ENCODE measurements around the gene RBM18.

The RBM18 gene

DNA sequence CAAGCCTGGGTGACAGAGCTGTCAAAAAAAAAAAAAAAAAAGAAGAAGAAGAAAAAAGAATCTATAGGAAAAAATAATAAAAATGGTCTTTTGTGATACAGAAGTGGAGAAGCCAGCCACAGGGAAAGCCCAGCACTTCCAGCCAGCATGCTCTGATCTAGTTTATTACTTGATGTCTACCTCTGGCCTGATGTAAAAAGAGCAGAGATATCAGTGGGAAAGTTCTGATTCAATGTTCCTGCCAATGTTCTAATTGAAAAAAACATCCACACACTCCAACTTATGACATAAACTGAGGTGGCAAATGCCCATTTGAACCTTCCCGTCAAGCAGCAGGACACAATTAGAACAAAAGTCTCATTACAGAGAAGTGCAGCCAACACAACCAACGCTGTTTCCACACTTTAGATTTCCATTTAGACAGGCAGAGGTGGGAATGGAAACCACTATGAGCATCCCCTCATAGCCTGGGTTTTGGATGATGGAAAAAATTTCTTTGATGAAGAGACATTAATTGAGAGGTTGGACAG is 5.7 kb downstream of the RBM18 start:
- no peak for DNase-seq (ENCODE audit: low read depth in 2 of 2)

DNA sequence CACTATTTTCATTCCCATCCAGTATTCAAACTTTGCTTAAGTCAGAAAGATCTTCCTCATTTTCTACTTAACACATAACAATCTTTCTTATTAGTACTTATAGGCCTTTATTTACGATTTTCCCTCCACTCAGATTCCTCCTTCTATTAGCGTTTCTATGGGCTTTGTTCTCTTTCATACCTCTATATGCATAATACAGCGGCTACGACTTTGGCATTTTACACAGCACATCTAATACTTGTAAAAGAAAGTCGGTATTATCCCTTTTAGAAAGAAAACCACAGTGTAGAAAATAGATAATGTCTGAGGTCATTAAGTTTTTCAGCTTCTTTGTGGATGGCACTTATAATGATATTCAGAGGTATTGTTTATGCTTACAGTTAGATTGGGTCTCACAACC is 8.4 kb downstream of the RBM18 start:
- DNase-seq (ENCODE audit: low read depth in 2 of 2) = no peak

DNA sequence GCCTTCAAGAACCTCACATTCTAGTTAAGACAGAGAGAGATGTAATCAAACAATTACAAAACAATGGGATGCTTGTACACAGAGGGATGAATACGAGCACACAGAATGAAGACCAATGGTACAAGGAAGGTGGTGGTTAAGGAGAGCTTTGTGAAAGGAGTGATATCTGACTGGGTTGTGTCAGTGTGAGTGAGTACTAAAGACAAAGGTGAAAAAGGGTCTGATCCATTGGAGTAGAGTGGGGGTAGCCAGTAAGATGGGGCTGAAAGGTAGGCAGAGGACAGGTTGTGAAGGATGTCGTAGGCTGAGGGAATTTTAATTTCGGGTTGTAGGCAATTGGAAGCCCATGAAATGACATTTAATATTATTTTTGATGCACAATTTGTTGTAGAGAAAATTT is 9.9 kb downstream of the RBM18 start:
- DNase-seq (ENCODE audit: low read depth in 2 of 2) = no peak

DNA sequence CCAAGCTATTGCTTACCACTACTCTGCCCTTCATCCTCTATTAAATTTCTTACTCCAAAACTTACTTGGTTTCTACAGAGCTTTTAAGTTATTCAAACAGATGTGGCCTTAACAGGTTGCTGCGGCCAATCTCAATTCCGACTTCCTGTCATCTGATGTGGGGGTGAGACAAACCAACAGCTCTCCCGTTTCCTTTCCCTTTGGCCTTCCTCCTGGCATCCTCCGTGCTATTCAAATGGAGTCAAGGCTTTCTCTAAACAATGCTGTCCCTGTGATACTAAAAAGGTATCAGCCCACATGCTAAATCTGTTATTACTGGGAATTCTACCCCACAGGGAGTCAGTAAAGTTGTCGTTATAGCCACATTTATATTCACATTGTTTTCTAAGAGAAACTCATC is 11.8 kb downstream of the RBM18 start:
- DNase-seq (ENCODE audit: low read depth in 2 of 2) = no peak

DNA sequence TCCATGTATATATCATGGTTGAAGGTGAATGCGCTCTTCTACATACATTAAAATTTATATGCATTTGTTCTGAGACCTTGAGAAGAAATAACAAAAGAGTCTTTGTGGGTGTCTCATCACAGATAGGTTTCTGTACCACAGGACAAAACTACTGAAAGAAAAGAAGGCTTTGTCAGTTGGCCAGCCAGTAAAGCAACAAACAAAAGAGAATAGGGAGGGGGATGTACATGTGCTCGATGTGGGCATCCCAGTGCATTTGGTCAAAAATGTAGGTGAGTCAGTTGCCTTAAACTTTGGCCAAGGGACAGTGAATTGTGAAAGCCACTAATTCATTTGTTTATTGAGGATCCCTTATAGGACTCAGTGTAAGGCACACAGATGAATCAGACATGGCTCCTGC is 13.3 kb downstream of the RBM18 start:
- DNase-seq (ENCODE audit: low read depth in 2 of 2) = no peak

DNA sequence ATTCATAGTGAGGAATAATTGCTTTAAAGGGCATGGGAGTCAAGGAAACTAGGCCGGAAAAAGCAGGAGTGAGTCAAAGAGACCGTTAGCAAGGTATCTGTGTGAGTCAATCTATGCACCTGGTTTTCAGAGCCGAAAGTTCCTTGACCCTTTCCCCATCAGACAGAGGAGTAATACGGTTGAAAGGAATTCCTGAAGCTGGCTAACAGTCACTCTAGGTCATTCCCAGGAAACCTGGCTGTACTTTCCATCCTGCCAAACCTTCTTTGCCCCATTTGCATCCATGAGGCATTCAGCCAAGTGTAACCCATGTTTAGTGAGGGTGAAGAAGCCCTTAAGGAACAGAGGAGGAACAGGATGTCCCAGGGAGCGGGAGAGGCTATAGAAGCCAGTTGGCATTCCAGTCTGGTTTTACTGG is 16.2 kb downstream of the RBM18 start:
- no peak for DNase-seq (ENCODE audit: low read depth in 2 of 2)

DNA sequence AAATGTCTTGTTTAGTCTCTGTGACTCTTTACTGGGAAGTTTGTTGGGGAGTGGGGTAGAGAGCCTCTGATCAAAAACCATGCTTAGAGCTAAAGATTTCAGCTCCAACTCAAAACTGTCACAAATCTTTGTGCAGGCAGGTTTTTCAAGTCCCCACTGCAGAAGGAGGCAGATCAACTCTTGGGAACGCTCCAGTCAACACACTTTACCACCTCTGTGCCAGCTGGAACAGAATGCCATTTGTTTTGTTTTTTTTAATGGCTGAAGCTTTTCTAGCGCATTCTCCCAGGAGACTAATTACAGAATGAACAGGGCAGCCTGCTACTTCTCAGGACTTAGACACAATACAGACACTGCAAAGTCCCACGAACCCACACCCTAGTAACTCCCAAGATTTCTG is 18.0 kb downstream of the RBM18 start:
- no peak for DNase-seq (ENCODE audit: low read depth in 2 of 2)

DNA sequence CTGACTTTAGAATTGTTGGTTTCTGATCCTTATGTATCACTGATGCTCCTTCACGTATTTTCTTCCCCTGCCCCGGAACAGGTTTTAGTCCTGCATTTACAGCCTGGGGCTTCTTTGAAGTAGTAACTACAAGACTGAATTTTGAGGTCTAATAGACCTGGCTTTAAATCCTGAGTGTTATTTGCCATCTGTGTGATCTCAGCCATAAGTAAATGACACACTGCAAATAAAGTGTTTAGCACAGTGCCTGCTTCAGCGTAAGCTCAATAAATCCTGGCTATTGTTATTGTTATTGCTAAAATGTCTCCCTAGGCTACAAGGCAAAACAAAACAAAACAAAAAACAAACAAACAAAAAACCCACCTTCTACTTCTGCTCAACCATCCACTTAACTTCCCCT is 20.3 kb downstream of the RBM18 start:
- no peak for DNase-seq (ENCODE audit: low read depth in 2 of 2)

DNA sequence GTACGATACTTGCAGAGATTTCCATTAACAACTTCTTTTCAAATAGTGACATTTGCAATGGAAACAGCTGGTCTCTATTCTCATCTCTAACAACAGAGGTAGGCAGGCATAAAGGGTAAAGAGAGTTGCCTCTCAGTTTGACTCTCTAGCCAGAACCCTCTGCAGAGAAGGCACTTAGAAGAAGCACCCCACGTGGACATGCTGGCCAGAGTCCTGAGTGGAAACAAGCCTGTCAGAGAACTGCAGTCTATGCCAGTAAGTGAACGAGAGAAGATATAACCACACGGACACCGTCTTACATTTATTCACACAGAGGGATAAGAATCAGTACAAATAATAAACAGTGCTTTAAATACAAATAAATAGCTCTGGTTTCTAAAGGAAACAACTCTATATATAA is 24.9 kb downstream of the RBM18 start:
- DNase-seq (ENCODE audit: low read depth in 2 of 2) = no peak

DNA sequence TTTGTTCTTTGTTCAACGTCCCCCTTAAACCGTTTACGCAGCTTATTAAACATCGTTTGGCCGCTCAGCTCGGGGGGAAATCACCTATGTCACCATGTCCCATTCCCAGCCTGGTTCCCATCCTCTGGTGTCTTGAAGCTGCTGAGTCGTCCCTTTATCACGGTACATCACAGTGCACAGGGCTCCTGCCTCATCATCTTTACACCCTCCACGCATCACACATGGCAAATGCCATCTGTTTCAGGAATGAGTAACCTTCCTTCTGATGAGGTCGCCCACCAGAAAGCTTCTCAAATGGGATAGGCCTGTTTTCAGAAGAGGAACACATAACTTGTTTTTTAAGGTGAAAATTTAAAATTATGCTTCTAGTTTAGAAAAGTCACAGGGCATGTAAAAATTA is 28.0 kb downstream of the RBM18 start:
- DNase-seq (ENCODE audit: low read depth in 2 of 2) = no peak

DNA sequence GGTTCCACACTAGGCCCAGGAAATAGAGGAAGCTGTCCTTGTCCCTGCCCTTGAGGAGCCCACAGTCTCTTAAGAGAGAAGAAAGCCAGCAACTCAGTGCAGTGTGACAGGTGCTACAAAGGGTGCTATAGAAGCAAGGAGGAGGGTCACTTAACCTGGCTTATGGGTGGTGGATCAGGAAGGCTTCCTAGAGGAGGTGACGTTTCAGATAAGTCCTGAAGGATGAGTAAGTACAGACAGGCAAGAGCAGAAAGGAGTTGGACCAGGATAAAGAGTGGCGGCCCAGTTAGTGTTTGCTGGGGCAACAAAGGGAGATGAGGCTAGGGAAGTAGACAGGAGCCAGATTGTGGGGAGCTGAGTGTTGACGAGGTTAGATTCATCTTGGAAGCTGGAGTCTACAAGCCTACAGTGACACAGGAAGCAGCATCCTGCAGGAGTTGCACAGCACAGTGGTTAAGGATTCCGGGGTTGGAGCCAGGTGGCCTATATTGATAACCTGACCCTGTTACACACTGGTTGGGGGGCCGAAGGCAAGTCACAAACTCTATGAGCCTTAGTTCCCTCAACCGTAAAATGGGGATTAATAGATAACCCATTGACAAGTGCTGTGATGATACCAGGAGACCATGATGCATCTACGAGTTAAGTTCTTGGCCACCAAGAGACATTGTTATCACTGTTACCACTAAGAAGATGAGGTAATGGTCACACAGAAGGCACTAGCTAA is 30.5 kb downstream of the RBM18 start:
- DNase-seq (ENCODE audit: low read depth in 2 of 2) = no peak

DNA sequence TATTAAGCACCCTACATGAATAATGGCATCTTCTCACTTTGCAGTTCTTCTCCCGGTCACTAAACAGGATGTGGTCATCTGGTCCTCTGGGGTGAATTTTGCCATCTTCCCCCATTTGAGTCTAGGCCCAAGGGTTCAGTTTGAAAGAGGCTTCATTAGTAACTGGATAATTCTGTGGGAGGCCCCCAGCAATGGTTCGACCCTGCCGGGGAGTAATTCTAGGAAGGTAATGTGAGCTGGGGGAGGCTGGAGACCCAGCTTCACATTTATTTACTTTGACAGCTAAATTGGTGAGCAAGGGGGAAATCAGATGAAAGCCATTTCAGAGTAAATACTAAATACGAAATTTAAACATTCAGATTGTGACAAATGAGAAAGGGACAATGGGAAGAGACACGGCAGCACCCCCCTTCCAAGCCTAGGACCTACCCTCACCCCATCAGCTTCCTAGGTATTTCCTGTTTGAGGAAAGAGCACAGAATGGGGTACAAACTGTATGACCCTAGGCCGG is 31.8 kb downstream of the RBM18 start:
- no peak for DNase-seq (ENCODE audit: low read depth in 2 of 2)

DNA sequence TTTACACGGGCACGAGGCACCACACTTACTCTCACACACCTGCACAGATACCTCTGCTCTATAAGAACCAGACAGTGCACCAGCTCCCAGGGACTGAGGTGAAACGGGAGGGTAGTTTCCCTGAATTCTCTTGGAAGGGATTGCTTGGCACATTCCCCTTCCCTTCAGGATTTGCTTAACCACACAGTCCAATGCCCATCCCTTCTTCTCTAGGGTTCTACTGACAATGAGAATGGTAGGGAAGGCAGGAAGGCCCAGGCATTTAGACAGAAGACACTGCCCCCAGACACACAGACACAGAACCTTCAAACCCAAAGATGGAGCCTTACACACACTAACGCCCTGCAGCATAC is 35.2 kb downstream of the RBM18 start:
- DNase-seq (ENCODE audit: low read depth in 2 of 2) = no peak

DNA sequence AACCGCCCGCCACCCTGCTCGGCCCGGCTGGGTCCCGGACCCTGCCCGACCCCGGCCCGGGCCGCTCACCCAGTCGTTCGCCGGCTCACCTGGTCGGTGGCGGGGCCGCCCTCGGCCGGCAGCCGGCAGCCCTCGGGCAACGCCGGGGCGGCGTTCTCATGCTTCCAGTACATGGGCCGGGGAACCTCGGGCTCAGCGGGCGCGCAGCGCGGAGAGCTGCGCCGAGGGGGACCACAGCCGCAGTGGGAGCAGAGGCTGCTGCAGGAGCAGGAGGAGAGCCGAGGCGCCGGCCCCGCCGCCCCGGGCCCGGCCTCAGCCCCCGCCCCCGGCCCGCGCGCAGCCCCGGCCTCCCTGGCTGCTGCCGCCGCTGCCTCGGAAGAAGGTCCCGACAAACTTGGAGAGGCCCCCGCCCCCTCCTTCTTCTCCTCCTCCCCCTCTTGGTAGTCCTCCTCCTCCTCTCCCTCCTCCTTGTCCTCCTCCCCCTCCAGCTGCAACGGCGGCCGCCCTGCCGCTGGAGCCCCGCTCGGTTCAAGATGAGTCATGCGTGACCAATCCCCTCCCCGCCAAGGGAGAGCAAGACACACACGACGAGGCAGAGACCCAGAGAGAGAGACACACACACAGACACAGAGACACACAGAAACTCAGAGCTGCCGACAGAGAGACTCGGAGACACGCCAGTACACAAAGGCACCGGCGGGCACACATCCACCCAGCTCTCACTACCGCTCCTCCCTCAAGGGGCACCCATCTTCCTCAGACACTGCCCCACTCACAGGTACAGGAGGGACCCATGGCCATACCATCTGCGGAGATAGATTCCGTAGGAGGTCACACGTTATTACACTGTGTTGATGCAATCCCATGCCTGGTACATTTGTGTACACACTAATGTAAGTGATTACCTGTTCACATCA is 35.8 kb downstream of the RBM18 start, which contains the start of gene LHX6:
TSS of gene LHX6 (minus strand) at position 390 of the 917 bp plus-strand sequence. CDS start at position 173, 217 bp downstream.
- DNase-seq (ENCODE audit: low read depth in 2 of 2) = no peak

DNA sequence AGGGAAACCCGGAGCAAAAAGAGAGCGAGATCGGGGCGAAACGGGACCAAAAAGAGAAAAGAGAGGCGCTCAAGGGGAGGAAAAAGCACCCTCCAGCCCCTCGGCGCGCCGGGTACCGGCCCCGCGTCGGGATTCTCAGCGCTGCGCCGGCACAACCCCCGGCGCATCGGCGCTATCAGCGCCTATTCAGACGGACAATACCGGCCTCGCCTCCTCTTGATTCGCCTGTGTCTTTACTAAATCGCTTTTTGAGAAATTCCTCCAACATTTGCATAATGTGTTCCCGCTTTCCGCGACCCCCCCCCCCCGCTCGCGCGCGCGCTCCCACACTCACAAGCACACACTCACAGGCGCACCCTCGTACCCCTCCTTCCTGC is 36.5 kb downstream of the RBM18 start:
- no peak for DNase-seq (ENCODE audit: low read depth in 2 of 2)

DNA sequence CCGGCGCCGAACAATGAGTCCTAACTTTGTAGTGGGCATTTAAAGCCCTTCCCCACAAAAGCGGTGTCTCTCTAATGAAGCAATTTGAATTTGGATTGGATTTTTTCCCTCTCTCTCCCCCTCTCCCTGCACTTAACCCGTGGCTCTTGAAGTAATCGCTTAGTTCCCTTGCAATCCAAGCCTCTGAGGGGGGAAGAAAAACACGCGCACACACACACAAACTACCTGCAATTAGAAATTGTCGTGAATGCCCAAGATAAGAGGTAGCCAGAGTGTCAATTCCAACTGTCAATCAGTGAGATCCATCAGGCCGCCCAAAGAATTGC is 37.1 kb downstream of the RBM18 start:
- DNase-seq (ENCODE audit: low read depth in 2 of 2) = no peak

DNA sequence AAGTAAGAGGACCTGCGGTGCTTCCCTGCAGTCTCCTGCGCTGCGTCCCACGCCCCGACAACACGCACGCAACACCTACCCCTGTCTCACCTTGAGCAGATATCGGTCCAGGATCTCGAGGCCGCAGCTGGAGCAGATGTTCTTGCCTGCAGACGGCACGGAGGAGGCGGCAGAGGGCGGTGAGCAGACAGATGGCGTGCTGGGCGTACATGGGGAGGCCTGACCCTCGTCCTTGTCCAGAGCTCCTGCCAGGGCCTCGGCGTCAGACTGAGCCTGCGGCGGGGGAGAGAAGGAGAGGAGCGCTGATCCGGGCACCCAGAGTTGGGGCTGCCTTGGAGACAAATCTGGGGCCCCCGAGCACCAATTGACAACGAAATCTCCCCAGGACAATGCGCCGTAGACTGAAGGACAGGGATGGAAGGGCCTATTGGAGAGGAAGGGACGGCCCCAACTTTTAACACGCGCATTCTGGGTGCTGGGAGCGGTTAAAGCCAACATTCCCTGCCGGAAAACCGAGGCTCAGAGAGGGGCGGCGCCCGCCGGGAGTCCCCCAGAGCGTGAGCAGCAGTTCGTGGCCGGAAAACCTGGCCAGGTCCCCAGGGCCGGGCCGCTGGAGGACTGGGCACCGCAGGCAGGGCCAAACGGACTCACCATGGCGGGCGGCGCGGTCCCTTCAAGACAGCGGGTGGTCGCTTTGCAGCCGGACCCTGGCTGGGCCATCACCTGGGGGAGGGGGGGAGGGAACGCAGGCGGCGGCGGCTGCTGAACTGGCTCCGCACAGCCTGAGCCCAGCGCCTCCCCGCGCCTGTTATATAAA is 37.7 kb downstream of the RBM18 start:
- DNase-seq (ENCODE audit: low read depth in 2 of 2) = no peak

DNA sequence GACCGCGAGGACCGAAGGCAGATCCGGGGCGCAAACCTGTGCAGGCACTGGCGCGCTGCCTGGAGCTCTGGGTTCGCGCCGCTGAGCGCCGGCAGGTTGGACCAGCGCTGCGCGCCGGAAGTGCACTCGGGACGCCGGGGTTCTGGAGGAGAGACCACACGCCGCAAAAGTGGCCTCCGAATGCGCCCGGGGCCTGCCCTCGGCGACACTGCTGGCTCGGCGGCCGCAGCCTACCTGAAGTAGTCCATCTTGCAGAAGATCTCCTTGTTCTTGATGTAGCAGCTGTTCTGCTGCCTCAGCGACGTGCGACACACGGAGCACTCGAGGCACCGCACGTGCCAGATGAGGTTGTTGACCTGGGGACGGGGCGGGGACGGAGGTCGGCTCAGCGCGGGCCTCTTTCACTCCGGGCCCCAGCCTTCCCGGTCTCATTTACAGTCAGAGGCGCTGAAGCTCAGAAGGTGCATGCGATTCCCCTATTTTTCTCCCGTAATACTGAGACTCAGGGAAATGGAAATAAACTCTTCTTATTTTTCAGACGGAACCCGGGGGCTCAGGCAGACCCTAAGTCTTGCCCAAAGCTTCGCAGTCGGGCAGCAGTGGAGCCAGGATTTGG is 38.4 kb downstream of the RBM18 start:
- DNase-seq (ENCODE audit: low read depth in 2 of 2) = no peak

DNA sequence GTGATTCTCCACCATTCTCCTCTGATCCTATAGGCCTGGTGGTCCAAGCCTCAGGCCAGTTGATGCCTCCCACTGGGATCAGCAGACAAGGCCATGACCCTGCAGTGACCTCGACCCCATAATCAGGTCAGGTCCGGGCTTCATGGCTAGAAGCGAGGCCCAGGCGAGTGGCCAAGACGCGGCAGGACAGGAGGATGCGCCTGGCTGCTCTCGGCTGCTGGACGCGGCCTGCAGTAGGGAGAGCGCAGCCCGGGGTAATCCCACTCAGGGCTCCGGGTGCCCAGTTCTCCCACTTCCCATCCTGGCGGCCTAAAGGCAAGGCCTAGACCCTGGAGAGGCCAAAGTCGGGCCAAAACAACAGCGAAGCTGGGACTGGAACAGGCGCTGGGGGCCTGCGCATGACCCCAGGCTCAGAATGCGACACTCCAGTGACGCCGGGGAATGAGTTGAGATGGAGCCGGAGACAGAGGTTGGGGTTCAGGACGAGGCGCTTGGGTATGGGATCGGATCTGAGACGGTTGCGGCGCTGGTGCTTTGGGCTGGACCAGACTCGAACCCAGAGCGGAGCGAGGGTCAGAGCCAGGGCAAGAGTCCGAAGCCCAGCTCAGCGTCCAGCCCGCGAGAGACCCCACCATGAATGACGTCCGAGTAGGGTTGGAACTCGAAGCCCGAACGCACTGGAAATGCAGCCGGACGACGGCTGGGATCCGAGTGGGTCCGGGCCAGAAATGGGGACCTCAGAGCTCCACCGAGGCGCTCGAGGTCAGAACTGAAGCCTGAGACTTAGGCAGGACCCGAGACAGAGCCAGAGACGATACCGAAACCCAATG is 39.1 kb downstream of the RBM18 start:
- DNase-seq (ENCODE audit: low read depth in 2 of 2) = no peak

DNA sequence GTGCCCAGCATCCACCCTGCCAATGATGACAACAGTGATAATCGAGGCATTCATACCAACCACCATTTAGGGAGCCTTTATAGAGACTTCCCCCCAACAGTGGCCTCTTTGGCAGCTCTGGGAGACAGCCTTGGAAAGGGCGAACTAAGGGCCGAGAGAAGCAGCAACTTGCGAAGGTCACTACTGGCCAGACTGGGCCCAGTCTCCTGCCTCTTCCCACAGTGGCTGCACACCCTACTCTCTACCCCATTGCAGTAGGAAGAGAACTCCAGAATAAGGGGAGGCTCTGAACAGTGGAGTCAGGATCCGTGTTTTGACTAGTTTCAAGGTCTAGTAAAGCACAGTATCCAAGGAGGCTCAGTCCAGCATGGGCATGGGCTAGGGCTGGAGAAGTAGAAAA is 41.2 kb downstream of the RBM18 start:
- DNase-seq (ENCODE audit: low read depth in 2 of 2) = no peak

DNA sequence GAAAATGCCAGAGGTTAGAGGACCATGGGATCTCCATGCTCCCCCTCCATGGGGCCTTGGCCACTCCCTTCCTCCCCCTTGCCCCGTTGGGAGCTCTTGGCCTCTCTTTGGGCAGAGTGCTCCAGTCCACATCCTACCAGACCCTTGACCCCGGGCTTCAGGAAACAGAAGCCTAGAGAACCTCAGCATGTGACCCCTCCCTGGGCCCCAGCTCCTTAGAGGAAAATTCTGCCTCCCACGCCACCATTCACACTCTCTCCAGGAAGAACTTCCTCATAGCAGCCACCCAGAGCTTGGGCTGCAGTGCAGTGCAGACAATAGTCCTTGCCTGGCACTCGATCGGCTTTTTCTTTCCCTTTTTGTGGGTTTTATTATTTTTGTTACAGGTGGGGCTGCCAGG is 41.8 kb downstream of the RBM18 start:
- no peak for DNase-seq (ENCODE audit: low read depth in 2 of 2)

Data from stimulated activated CD4-positive, alpha-beta T cell treated with anti-CD3 and anti-CD28 coated beads, Interleukin-1b, Interleukin-23, amount 100 ng/mL, for 1 hour (primary cell).